ENCODE results near the gene MCM3AP.

DNA sequence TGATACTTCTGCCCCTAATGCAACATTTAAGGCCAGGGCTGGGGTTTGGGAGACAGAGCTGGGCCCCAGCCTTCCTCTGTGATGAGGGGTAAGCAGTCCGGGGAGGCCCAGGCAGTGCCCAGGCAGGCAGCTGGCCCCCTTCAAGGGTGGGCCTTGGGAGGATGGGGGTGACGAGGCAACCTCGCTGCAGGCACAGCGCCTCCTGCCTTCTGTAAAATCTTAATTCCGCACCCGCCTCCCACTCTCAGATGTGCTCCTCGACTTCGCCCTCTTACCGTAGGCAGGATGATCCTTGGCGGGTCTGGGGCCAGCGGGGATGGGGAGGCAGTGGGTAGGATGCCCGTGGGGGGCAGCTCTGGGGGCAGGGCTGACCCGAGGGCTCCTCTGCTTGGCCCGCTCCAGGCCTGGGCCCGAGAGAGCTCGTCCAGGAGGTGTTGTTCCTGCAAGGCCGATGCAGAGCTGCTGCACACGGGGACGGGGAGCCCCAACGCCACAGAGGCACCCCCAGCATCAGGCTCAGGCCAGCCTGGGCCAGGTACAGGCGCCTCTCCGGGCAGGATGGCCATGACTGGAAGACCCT lies 29.1 kb upstream of the MCM3AP start:
- TF ChIP-seq EZH2 (IDR thresholded peaks at IDR 0.05), result no peak
- TF ChIP-seq, protein P1, sequence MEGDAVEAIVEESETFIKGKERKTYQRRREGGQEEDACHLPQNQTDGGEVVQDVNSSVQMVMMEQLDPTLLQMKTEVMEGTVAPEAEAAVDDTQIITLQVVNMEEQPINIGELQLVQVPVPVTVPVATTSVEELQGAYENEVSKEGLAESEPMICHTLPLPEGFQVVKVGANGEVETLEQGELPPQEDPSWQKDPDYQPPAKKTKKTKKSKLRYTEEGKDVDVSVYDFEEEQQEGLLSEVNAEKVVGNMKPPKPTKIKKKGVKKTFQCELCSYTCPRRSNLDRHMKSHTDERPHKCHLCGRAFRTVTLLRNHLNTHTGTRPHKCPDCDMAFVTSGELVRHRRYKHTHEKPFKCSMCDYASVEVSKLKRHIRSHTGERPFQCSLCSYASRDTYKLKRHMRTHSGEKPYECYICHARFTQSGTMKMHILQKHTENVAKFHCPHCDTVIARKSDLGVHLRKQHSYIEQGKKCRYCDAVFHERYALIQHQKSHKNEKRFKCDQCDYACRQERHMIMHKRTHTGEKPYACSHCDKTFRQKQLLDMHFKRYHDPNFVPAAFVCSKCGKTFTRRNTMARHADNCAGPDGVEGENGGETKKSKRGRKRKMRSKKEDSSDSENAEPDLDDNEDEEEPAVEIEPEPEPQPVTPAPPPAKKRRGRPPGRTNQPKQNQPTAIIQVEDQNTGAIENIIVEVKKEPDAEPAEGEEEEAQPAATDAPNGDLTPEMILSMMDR (IDR thresholded peaks at IDR 0.05), result no peak
- TF ChIP-seq EZH2phosphoT487 (IDR thresholded peaks at IDR 0.05), result no peak
